ENCODE measurements around the gene FNTB.
"Not testable (repeated sequence)": the region's sequence is repeated elsewhere in the genome, so short reads cannot be mapped to it uniquely, and the experiment has no call there.

Gene FNTB

GRCh38 chr14:65074449-65075150 is 87.9 kb downstream of the FNTB start:
- no peak overlapping the region for H3K27ac Mint-ChIP-seq
- H3K4me3 Mint-ChIP-seq: no peak overlapping the region
- peaks cover 25% of the 10 kb centered on the region for H3K4me1 Mint-ChIP-seq (ENCODE audit: low read depth)
- no peaks in the 10 kb centered on the region for H3K9me3 Mint-ChIP-seq
- peaks cover 42% of the 10 kb centered on the region for H3K36me3 Mint-ChIP-seq (ENCODE audit: low read depth)
- DNase-seq (ENCODE audit: low spot score): no peak
- no peaks in the 10 kb centered on the region for H3K27me3 Mint-ChIP-seq (ENCODE audit: low read depth)

DNA sequence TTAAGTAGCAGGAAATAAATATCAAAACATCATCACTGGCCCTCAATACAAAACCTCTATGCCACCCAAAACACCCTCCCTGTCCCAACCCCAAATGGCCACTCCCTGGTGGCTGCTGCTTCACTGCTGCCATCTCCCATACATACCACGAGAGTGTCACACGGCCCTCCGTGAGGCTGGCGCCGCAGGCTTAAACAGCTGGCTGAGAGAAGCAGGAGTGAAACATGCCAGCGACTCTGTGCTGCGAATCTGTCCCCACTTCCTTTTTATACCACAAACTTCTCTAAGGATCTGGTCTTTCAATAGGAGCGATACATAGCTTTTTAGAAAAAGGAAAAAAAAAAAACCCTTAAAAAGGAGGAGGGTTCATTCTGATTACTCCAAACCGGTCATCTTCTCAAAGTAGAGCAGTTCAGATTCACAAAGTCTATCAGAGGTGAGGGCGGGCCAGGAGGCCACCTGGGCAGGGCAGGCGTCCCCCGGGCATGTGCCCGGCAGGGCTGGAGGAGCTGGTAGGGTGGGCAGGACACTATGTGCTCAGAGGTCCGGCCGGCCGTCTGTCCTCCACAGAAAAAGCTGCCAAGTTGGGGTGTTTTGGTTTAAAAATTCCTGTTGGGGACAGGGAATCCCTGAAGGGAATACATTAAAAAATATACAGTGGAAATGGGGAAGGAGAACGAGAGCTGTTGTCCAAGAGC is 89.1 kb downstream of the FNTB start:
- H3K4me1 Mint-ChIP-seq (ENCODE audit: low read depth): peaks cover 29% of the 10 kb centered on the region
- H3K27ac Mint-ChIP-seq: no peak overlapping the region

DNA sequence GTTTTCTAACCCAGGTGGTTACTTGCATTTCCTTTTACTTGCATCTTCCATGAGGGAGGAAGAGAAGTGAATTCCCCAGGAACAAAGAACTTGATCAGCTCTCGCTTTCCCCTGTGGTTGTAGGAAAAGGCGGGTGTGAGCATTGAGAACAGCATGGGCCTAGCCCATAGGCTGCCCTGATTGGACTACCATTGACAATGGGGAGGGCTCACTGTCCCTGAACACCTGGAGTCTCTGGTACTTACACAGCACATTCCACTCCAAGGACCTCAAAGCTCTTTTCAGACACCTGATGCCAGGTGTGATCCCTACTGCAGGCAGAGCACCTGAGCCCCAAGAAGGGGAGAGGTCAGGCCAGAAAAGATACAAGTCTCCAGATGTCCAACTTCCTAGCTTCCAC is 90.6 kb downstream of the FNTB start:
- Mint-ChIP-seq H3K27me3 (ENCODE audit: low read depth) (no peaks in the 10 kb centered on the region), H3K27ac (no peak overlapping the region), H3K36me3 (ENCODE audit: low read depth) (peaks cover 65% of the 10 kb centered on the region), H3K4me1 (ENCODE audit: low read depth) (peaks cover 42% of the 10 kb centered on the region), H3K9me3 (no peaks in the 10 kb centered on the region), H3K4me3 (no peak overlapping the region)
- DNase-seq (ENCODE audit: low spot score): no peak

More for the DNA sequence above, 89.1 kb downstream of the FNTB start:
- no peak for DNase-seq (ENCODE audit: low spot score)
- Mint-ChIP-seq H3K36me3 (ENCODE audit: low read depth) (peaks cover 50% of the 10 kb centered on the region), H3K9me3 (no peaks in the 10 kb centered on the region), H3K27me3 (ENCODE audit: low read depth) (no peaks in the 10 kb centered on the region), H3K4me3 (no peak overlapping the region)

- Mint-ChIP-seq H3K9me3 (no peaks in the 10 kb centered on the region), H3K4me1 (ENCODE audit: low read depth) (peaks cover 48% of the 10 kb centered on the region), H3K27ac (peak overlapping the region; percentile 62), H3K4me3 (peak overlapping the region; percentile 8), H3K27me3 (ENCODE audit: low read depth) (no peaks in the 10 kb centered on the region), H3K36me3 (ENCODE audit: low read depth) (peaks cover 71% of the 10 kb centered on the region)
- DNase-seq (ENCODE audit: low spot score): no peak
These were observed 92.5 kb downstream of the FNTB start for GRCh38 chr14:65079201-65079600.

- Mint-ChIP-seq H3K36me3 (ENCODE audit: low read depth) (peaks cover 70% of the 10 kb centered on the region), H3K27me3 (ENCODE audit: low read depth) (no peaks in the 10 kb centered on the region), H3K4me1 (ENCODE audit: low read depth) (peaks cover 44% of the 10 kb centered on the region), H3K27ac (no peak overlapping the region), H3K4me3 (no peak overlapping the region), H3K9me3 (no peaks in the 10 kb centered on the region)
- no peak for DNase-seq (ENCODE audit: low spot score)
These were observed 93.1 kb downstream of the FNTB start for GRCh38 chr14:65079768-65080167.

- H3K4me1 Mint-ChIP-seq (ENCODE audit: low read depth): peaks cover 38% of the 10 kb centered on the region
- no peaks in the 10 kb centered on the region for H3K27me3 Mint-ChIP-seq (ENCODE audit: low read depth)
- no peak for DNase-seq (ENCODE audit: low spot score)
- peaks cover 73% of the 10 kb centered on the region for H3K36me3 Mint-ChIP-seq (ENCODE audit: low read depth)
- peak overlapping the region; percentile 28 for H3K27ac Mint-ChIP-seq
- no peaks in the 10 kb centered on the region for H3K9me3 Mint-ChIP-seq
- H3K4me3 Mint-ChIP-seq: no peak overlapping the region
These were observed 94.5 kb downstream of the FNTB start for GRCh38 chr14:65080960-65081747.

- no peaks in the 10 kb centered on the region for H3K27me3 Mint-ChIP-seq (ENCODE audit: low read depth)
- peaks cover 38% of the 10 kb centered on the region for H3K4me1 Mint-ChIP-seq (ENCODE audit: low read depth)
- peaks cover 84% of the 10 kb centered on the region for H3K36me3 Mint-ChIP-seq (ENCODE audit: low read depth)
- no peak for DNase-seq (ENCODE audit: low spot score)
- H3K9me3 Mint-ChIP-seq: peaks cover 6% of the 10 kb centered on the region
- no peak overlapping the region for H3K4me3 Mint-ChIP-seq
- H3K27ac Mint-ChIP-seq: no peak overlapping the region
These were observed 96.2 kb downstream of the FNTB start for GRCh38 chr14:65082930-65083329.

DNA sequence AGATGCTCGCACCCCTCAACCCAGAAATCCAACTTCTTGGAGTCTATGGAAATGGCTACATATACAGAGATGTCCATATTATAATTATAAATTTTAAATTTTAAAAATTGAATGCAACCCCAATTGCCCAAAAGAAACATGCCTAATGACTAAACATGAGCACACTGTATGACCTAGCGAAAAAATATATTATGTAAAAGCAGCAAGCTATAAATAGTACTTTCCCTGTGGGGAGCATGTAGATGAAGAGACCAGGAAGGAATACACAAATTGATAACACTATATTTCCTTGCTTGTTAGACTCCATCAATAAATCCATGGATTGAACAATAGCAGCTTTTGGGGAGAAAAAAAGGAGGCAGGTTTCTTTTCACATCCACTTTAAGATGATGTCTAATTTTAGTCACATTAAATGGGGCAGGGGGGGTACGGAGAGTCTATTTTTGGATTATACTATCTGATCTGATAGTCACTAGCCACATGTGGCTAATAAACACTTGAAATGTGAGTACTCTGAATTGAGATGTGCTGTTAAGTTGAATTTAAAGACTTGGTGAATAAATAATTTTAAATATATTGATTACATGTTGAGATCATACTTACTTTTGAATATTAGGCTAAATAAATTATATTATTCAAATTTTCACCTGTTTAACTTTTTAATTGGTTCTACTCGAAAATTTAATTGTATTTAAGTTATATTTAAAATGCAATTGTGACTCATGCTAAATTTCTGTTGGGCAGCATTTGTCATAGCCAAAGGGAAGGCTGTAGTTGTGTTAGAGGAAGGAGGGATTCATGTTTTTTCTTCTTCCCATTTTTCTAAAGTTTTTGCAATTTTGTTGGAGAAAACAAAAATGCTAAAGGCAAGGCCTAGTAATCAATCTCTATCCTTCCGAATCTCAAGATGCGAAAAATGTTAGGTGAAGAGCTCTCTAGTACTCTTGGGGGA is 98.1 kb downstream of the FNTB start:
- no peak for DNase-seq (ENCODE audit: low spot score)
- H3K36me3 Mint-ChIP-seq (ENCODE audit: low read depth): peaks cover 90% of the 10 kb centered on the region
- H3K27ac Mint-ChIP-seq: no peak overlapping the region
- no peaks in the 10 kb centered on the region for H3K27me3 Mint-ChIP-seq (ENCODE audit: low read depth)
- H3K4me3 Mint-ChIP-seq: no peak overlapping the region
- peaks cover 19% of the 10 kb centered on the region for H3K9me3 Mint-ChIP-seq
- H3K4me1 Mint-ChIP-seq (ENCODE audit: low read depth): peaks cover 27% of the 10 kb centered on the region

GRCh38 chr14:65086686-65087085 is 100.0 kb downstream of the FNTB start:
- not testable (repeated sequence) for H3K27ac Mint-ChIP-seq; DNase-seq (ENCODE audit: low spot score); H3K27me3 Mint-ChIP-seq (ENCODE audit: low read depth); H3K4me3 Mint-ChIP-seq
- Mint-ChIP-seq H3K9me3 (peaks cover 19% of the 10 kb centered on the region), H3K36me3 (ENCODE audit: low read depth) (peaks cover 86% of the 10 kb centered on the region), H3K4me1 (ENCODE audit: low read depth) (peaks cover 20% of the 10 kb centered on the region)

- H3K27me3 Mint-ChIP-seq (ENCODE audit: low read depth); DNase-seq (ENCODE audit: low spot score); H3K27ac Mint-ChIP-seq; H3K4me3 Mint-ChIP-seq: not testable (repeated sequence)
- H3K9me3 Mint-ChIP-seq: peaks cover 19% of the 10 kb centered on the region
- peaks cover 12% of the 10 kb centered on the region for H3K4me1 Mint-ChIP-seq (ENCODE audit: low read depth)
- H3K36me3 Mint-ChIP-seq (ENCODE audit: low read depth): peaks cover 83% of the 10 kb centered on the region
These were observed 101.1 kb downstream of the FNTB start for GRCh38 chr14:65087835-65088234.

DNA sequence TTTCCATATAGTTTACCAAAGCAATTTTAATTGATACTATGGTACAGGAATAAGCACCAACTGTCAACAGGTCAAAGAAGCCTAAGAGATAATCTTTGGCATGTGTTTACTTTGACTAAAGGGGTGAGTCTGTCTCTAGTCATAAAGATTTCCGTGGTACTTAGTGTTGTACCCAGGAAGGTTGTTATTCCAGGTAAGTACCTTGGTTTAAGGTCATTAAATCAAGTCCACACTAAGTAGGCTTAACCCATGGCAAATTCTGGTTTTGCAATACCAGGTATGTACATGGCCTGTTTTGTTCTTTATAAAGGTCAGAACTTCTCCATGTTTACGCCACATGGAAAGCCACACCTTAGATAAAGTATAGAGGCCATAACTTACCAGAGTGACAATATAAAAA is 105.7 kb downstream of the FNTB start:
- H3K4me1 Mint-ChIP-seq (ENCODE audit: low read depth): peaks cover 38% of the 10 kb centered on the region
- H3K27me3 Mint-ChIP-seq (ENCODE audit: low read depth): no peaks in the 10 kb centered on the region
- DNase-seq (ENCODE audit: low spot score): no peak
- H3K4me3 Mint-ChIP-seq: no peak overlapping the region
- H3K9me3 Mint-ChIP-seq: peaks cover 19% of the 10 kb centered on the region
- H3K27ac Mint-ChIP-seq: no peak overlapping the region
- peaks cover 82% of the 10 kb centered on the region for H3K36me3 Mint-ChIP-seq (ENCODE audit: low read depth)

GRCh38 chr14:65095633-65096205 is 109.0 kb downstream of the FNTB start:
- Mint-ChIP-seq H3K27ac (peak overlapping the region; percentile 41), H3K27me3 (ENCODE audit: low read depth) (no peaks in the 10 kb centered on the region), H3K36me3 (ENCODE audit: low read depth) (peaks cover 76% of the 10 kb centered on the region), H3K4me1 (ENCODE audit: low read depth) (peaks cover 60% of the 10 kb centered on the region), H3K4me3 (peak overlapping the region; percentile 54), H3K9me3 (no peaks in the 10 kb centered on the region)
- no peak for DNase-seq (ENCODE audit: low spot score)

All from T-helper 2 cell treated with Interferon-gamma antibody and Interleukin-4, amounts not matched to agents 5 μg/mL and 100 μg/mL, for 36 hours (primary cell).